Bronchus fibroblast of lung (primary cell): ENCODE measurements around the gene PDZD8. TPM values are rescaled to one million over a fixed set of nuclear protein-coding genes. Genes with fewer than 3 reads are reported as not detected.

ENCODE experiments used
- total RNA-seq: library from RNA; depleted of rRNA; stranded (reverse); fragments of >200 nt; gene quantifications from 2 replicates; pipeline ENCODE4 v1.2.3, GENCODE V29; 2015

Gene PDZD8
- total RNA-seq, result 10.6 and 13.3 TPM in 2 replicates

DNA sequence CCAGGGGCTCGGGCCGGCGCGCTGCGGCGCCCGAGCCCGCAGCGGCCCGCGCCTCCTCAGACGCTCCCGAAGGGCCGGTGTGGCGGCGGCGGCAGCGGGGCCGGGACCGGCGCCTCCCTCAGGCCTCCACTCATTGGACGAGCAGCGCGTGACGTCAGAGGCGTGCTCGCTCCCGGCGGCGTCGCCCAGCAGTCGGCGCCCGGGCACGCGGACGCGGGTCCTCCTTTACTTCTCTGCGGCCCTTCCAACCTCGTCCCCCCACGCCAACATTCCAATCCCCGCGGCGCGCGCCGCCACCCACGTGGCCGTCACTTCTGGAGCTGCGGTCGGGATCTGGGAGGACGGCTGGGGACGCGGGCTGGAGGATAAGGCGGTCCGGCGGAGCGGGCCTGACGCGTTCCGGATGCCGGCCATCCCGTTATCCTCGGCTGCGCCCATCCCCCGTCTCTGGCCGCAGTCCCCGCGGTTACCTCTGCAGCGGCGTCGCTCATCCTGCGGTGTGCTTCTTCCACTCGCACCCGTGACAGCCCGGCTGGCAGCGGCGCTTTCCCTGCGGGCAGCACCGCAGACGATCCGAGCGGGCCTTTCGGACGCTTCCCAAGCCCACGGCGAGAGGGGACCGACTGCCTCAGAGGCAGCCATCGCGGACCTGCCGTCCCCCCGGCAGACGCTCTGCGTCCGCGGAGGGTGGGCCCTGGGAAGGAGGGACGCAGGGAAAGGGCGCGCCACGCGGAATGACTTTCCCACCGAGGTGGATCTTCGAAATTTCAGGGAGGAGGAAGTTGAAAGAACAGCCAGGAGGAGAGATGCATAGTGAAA lies at the start of gene PDZD8:
Gene PDZD8, minus strand, starts transcription at position 81 of the 819 bp plus-strand sequence. CDS start 213 bp downstream, outside the sequence.

DNA sequence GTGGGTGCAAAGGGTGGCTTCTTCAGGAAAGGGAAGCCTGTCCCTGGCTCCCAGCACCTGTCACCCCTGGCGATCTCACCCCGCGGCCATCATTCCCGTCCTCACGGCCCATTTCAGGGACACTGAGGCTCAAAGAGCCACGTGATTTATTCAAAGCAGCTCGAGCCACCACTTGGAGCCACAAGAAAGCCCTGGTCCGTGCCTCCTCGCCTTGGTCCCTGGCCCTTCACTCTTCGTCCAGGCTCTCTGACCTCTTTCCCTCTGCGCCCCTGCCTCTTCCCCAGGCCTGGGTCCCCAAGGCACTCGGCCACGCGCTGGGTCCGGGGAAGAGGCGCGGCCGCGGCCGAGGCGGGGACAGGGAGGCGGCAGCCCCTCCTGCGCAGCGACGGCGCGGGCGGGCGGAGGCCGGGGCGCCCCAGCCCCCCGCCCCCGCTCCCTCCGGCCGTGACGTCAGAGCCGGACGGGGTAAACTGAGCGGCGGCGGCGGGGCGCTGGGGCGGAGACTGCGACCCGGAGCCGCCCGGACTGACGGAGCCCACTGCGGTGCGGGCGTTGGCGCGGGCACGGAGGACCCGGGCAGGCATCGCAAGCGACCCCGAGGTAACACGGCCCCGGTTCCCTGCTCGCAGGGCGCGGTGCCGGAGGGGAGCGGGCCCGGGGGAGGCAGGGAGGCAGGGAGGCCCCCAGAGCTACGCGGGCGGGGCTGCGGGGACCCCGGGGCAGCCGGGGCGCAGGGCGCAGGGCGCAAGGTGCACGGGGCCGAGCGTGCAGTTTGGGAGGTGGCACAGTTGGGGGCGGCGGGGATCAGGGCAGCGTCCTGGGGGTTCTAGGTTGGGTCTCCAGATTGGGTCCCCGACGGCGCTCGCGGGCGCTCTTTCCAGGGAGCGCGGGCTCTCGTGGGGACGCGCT lies 134.4 kb downstream of the PDZD8 start, which contains the start of gene SLC18A2:
Gene SLC18A2, plus strand, starts transcription at position 494 of the 909 bp plus-strand sequence. CDS start 580 bp downstream, outside the sequence.

Other genes with a start within 250 kb of the PDZD8 start
- gene VAX1, start 237.2 kb downstream of the PDZD8 start, total RNA-seq, result not detected in 2 replicates
- not detected in 2 replicates for gene KCNK18, start 178.0 kb downstream of the PDZD8 start, total RNA-seq
- gene SLC18A2, start 134.3 kb downstream of the PDZD8 start, total RNA-seq, result not detected in 2 replicates
- gene EMX2, start 167.3 kb upstream of the PDZD8 start, total RNA-seq, result not detected in 2 replicates